Smooth muscle cell of trachea (primary cell): ENCODE data around the gene CECR2. TPM values are rescaled to one million over a fixed set of nuclear protein-coding genes. Genes with fewer than 3 reads are reported as not detected.

Source experiments
- total RNA-seq: library from RNA; depleted of rRNA; stranded (reverse); fragments of >200 nt; gene quantifications from 2 replicates; pipeline ENCODE4 v1.2.1, GENCODE V29; 2014

Gene CECR2
- total RNA-seq: not detected in 2 replicates

GRCh38 chr22:17369439-17370025 is at the start of gene CECR2:
CECR2 (plus strand) TSS chr22:17369460; CDS start chr22:17369784, 324 bp downstream.

GRCh38 chr22:17562906-17563870 is 193.9 kb downstream of the CECR2 start, which contains the start of gene SLC25A18:
SLC25A18 (plus strand) TSS chr22:17563498; CDS start chr22:17579945, 16,447 bp downstream.

Other genes with a start within 250 kb of the CECR2 start
- under 0.01 and 0.15 TPM in 2 replicates for gene TMEM121B, start 248.1 kb upstream of the CECR2 start, total RNA-seq
- 23.0 and 31.4 TPM in 2 replicates for gene HDHD5, start 210.2 kb upstream of the CECR2 start, total RNA-seq
- 13.5 and 16.9 TPM in 2 replicates for gene ADA2, start 150.0 kb upstream of the CECR2 start, total RNA-seq
- gene SLC25A18, start 194.0 kb downstream of the CECR2 start, total RNA-seq: not detected in 2 replicates